A549 (cell line): ENCODE data around the gene TOMM20. TPM values are rescaled to one million over a fixed set of nuclear protein-coding genes. Genes with fewer than 3 reads are reported as not detected.

Experiments
- ATAC-seq, 2 experiments: fragments of 200-7000 bp in 1 of 2; fragments of >200 bp in 1 of 2; cut with Nextera tagmentation in 1 of 2; cut with Tn5 transposase in 1 of 2; 3 replicates each; pipeline versions ENCODE4 v1.8.0 to v1.9.1; 2018 to 2020; ENCODE audit warnings: mild to moderate bottlenecking in 1 of 2, moderate library complexity in 1 of 2
- CTCF ChIA-PET: fragments of 300-600 bp; sonication (Branson Sonifier 250); formaldehyde crosslinking; extraction: SDS; loops from one replicate; lab custom pipeline; 2021; ENCODE audit warnings: antibody characterized with exemption, inconsistent platforms; lab: Yijun Ruan, JAX
- POLR2A ChIA-PET: fragments of 350-600 bp; formaldehyde crosslinking; extraction: SDS; loops from one replicate; lab custom pipeline; 2021; ENCODE audit warnings: antibody characterized with exemption, inconsistent platforms; lab: Yijun Ruan, JAX
- DNase-seq, 2 experiments: peaks; one replicate each; pipeline versions ENCODE4 v3.0.0 to v3.0.0-alpha.2; 2011 to 2016; ENCODE audit warnings: low read depth in 1 of 2, low spot score in 1 of 2
- FAIRE-seq: peaks from 2 replicates; lab custom pipeline; 2011; peaks lifted over from hg19 to GRCh38; lab: Jason Lieb, UNC
- H3K27ac ChIP-seq, 2 experiments: fragments of >200 bp; sonication (Bioruptor Twin); formaldehyde crosslinking; 3 replicates each; pipeline ENCODE4 v1.5.1; 2016 to 2017
- H3K4me1 ChIP-seq: fragments of >200 bp; sonication (Bioruptor Twin); formaldehyde crosslinking; 3 replicates; pipeline ENCODE4 v1.6.1; 2016
- H3K4me2 ChIP-seq: fragments of >200 bp; sonication (Bioruptor Twin); formaldehyde crosslinking; 3 replicates; pipeline ENCODE4 v1.6.1; 2016
- H3K4me3 ChIP-seq: fragments of >200 bp; sonication (Bioruptor Twin); formaldehyde crosslinking; 3 replicates; pipeline ENCODE4 v1.5.1; 2016
- H3K9me3 ChIP-seq: fragments of >200 bp; sonication (Bioruptor Twin); formaldehyde crosslinking; 3 replicates; pipeline ENCODE4 v1.6.1; 2016
- BHLHE40 ChIP-seq: IDR thresholded peaks from 2 replicates; pipeline ENCODE4 v1.6.1; 2012; ENCODE audit warnings: low read depth, low read length, inconsistent platforms
- CHD2 ChIP-seq: fragments of 150-350 bp; IDR thresholded peaks from 2 replicates; pipeline ENCODE4 v1.6.1; 2014; ENCODE audit warnings: low read length; ENCODE audit not compliant: partially characterized antibody
- EHF ChIP-seq: fragments of 250-450 bp; sonication (Bioruptor Pico); IDR thresholded peaks from 2 replicates; pipeline ENCODE4 v1.5.0; 2020; ENCODE audit warnings: mild to moderate bottlenecking
- ESRRA ChIP-seq: fragments of 150-350 bp; IDR thresholded peaks from 2 replicates; pipeline ENCODE4 v1.6.1; 2014; ENCODE audit warnings: mild to moderate bottlenecking, low read length, borderline replicate concordance
- FOSL2 ChIP-seq, 2 experiments: fragments of 450-650 bp in 1 of 2; fragments of >200 bp in 1 of 2; sonication (Bioruptor Twin) in 1 of 2; formaldehyde crosslinking; IDR thresholded peaks; 2 replicates each; pipeline versions ENCODE4 v1.5.0 to v1.6.1; 2016 to 2020; ENCODE audit warnings: mild to moderate bottlenecking in 1 of 2, moderate library complexity in 1 of 2
- FOXS1 ChIP-seq: fragments of 250-450 bp; sonication (Bioruptor Pico); IDR thresholded peaks from 2 replicates; pipeline ENCODE4 v1.5.0; 2020; ENCODE audit warnings: mild to moderate bottlenecking, moderate library complexity
- HDAC2 ChIP-seq: fragments of 200-600 bp; sonication (generic); IDR thresholded peaks from 2 replicates; pipeline ENCODE4 v1.6.1; 2016
- HOXA7 ChIP-seq: fragments of 250-450 bp; sonication (Bioruptor Pico); IDR thresholded peaks from 2 replicates; pipeline ENCODE4 v1.5.0; 2020; ENCODE audit warnings: mild to moderate bottlenecking, moderate library complexity
- HOXB13 ChIP-seq: fragments of 250-450 bp; sonication (Bioruptor Pico); IDR thresholded peaks from 2 replicates; pipeline ENCODE4 v1.5.0; 2020; ENCODE audit warnings: low read depth, mild to moderate bottlenecking, moderate library complexity
- HOXB5 ChIP-seq: fragments of 250-450 bp; sonication (Bioruptor Pico); IDR thresholded peaks from 2 replicates; pipeline ENCODE4 v1.5.0; 2020; ENCODE audit warnings: mild to moderate bottlenecking, moderate library complexity
- MAZ ChIP-seq: fragments of 150-350 bp; IDR thresholded peaks from 2 replicates; pipeline ENCODE4 v1.6.1; 2014; ENCODE audit warnings: antibody characterized with exemption, low read depth, low read length, borderline replicate concordance
- MYC ChIP-seq: IDR thresholded peaks from 2 replicates; pipeline ENCODE4 v1.6.1; 2012; ENCODE audit warnings: mild to moderate bottlenecking, inconsistent platforms, low read length, improper control_type of control experiment, borderline replicate concordance
- NPAS2 ChIP-seq: fragments of 250-450 bp; sonication (Bioruptor Pico); IDR thresholded peaks from 2 replicates; pipeline ENCODE4 v1.8.0; 2022; ENCODE audit warnings: mild to moderate bottlenecking, moderate library complexity, borderline replicate concordance
- RAD21 ChIP-seq, 2 experiments: fragments of >200 bp in 1 of 2; sonication (Bioruptor Twin) in 1 of 2; formaldehyde crosslinking in 1 of 2; IDR thresholded peaks in 1 of 2; conservative IDR thresholded peaks in 1 of 2; 2 replicates in 1 of 2; 3 replicates in 1 of 2; pipeline ENCODE4 v1.6.1; 2012 to 2018; ENCODE audit warnings: inconsistent platforms in 1 of 2
- RARB ChIP-seq: fragments of 250-450 bp; sonication (Bioruptor Pico); IDR thresholded peaks from 2 replicates; pipeline ENCODE4 v1.8.0; 2021; ENCODE audit warnings: mild to moderate bottlenecking, moderate library complexity
- RCOR1 ChIP-seq: fragments of 150-350 bp; IDR thresholded peaks from 2 replicates; pipeline ENCODE4 v1.6.1; 2014; ENCODE audit warnings: antibody characterized with exemption, low read length, low read depth
- SMC3 ChIP-seq: fragments of >200 bp; sonication (Bioruptor Twin); formaldehyde crosslinking; IDR thresholded peaks from 3 replicates; pipeline ENCODE4 v1.6.1; 2018; ENCODE audit warnings: inconsistent platforms
- TFCP2L1 ChIP-seq: fragments of 250-450 bp; sonication (Bioruptor Pico); IDR thresholded peaks from 2 replicates; pipeline ENCODE4 v1.5.0; 2021; ENCODE audit warnings: mild to moderate bottlenecking
- ZNF302 ChIP-seq: fragments of 250-450 bp; sonication (Bioruptor Pico); IDR thresholded peaks from 2 replicates; pipeline ENCODE4 v1.9.0; 2021; ENCODE audit warnings: inconsistent platforms, mild to moderate bottlenecking, moderate library complexity
- ZSCAN20 ChIP-seq: fragments of 250-450 bp; sonication (Bioruptor Pico); IDR thresholded peaks from 2 replicates; pipeline ENCODE4 v1.8.0; 2022; ENCODE audit warnings: mild to moderate bottlenecking, moderate library complexity
- WGBS: methylation state at CpG from one replicate; pipeline ENCODE4 v1.1.6; 2017; ENCODE audit errors: missing lambda C conversion rate; 5-methylcytosine and 5-hydroxymethylcytosine counted together
- polyA plus RNA-seq, 4 experiments: library from polyadenylated mRNA; depleted of rRNA in 3 of 4; stranded (reverse); fragments of >200 nt; fragmentation: RNase III in 1 of 4; extraction: RNeasy Plus Mini Kit Qiagen cat#74134 plus additional on column Dnase treatment in 1 of 4; gene quantifications; 2 replicates in 3 of 4; 3 replicates in 1 of 4; pipeline ENCODE4 v1.2.3, GENCODE V29; 2011 to 2017
- TF ChIP-seq, protein P1 (sequence below): fragments of >200 bp; sonication (Bioruptor Twin); formaldehyde crosslinking; IDR thresholded peaks from 3 replicates; pipeline ENCODE4 v1.5.1; 2016
- TF ChIP-seq, protein P2 (sequence below): IDR thresholded peaks from 2 replicates; pipeline ENCODE4 v1.6.1; 2012
- TF ChIP-seq, protein P3 (sequence below): IDR thresholded peaks from 2 replicates; pipeline ENCODE4 v1.6.1; 2012; ENCODE audit warnings: low read depth, borderline replicate concordance
- TF ChIP-seq, protein P4 (sequence below): fragments of >200 bp; sonication (Bioruptor Twin); formaldehyde crosslinking; IDR thresholded peaks from 3 replicates; pipeline ENCODE4 v1.6.1; 2016
- TF ChIP-seq, protein P5 (sequence below): fragments of >200 bp; sonication (Bioruptor Twin); formaldehyde crosslinking; IDR thresholded peaks from 2 replicates; pipeline ENCODE4 v1.6.1; 2016

TOMM20 gene
- polyA plus RNA-seq, 2 of the 4 experiments (the other 2 are of a cell fraction) = 112 to 122 TPM

DNA sequence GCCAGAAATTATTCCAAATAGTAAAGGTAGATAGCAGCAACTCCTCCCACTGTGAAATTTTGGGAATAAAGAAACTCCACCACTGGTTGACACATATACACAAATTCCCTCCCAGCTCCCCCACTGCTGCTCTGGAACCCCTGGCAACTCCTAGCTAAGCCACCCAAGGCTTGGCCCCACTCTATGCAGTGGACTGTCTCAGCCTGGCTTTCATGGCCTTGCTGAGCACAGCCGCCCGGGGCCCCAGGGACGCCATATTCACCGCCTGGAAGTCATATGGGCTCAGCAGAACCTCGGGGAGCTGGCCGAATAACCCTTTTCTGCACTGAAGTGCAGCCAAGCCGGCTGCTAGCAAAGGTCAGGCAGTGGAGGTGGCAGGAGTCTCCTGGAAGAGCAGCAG, 47.8 kb upstream of the TOMM20 start:
- FAIRE-seq = no peak
- H3K4me1 ChIP-seq = no peaks in the 10 kb centered on the region
- no peak for DNase-seq
- ATAC-seq = no peak
- H3K4me2 ChIP-seq = no peak overlapping the region
- TF ChIP-seq RCOR1 = no peak
- no peak for TF ChIP-seq RAD21 (conservative IDR thresholded peaks at IDR 0.05 in 1 of 2, IDR thresholded peaks at IDR 0.05 in 1 of 2)
- no peak for TF ChIP-seq HOXA7 (CRISPR knock-in tag)
- TF ChIP-seq MAZ = no peak
- TF ChIP-seq ZSCAN20 (CRISPR knock-in tag) = no peak
- no peak for TF ChIP-seq RARB
- TF ChIP-seq, protein P1, sequence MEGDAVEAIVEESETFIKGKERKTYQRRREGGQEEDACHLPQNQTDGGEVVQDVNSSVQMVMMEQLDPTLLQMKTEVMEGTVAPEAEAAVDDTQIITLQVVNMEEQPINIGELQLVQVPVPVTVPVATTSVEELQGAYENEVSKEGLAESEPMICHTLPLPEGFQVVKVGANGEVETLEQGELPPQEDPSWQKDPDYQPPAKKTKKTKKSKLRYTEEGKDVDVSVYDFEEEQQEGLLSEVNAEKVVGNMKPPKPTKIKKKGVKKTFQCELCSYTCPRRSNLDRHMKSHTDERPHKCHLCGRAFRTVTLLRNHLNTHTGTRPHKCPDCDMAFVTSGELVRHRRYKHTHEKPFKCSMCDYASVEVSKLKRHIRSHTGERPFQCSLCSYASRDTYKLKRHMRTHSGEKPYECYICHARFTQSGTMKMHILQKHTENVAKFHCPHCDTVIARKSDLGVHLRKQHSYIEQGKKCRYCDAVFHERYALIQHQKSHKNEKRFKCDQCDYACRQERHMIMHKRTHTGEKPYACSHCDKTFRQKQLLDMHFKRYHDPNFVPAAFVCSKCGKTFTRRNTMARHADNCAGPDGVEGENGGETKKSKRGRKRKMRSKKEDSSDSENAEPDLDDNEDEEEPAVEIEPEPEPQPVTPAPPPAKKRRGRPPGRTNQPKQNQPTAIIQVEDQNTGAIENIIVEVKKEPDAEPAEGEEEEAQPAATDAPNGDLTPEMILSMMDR = no peak
- TF ChIP-seq ZNF302 (CRISPR knock-in tag) = no peak
- no peak for TF ChIP-seq CHD2
- no peak for TF ChIP-seq FOXS1 (CRISPR knock-in tag)
- 86% methylated on average over 7 of the region's 7 CpGs for WGBS
- ChIA-PET CTCF (interaction anchor here (0.6 kb wide), 1 partner anchor 428 kb away, joined by 4 read pairs; no protein-coding TSS in a partner anchor), POLR2A (no interaction called here)
- H3K9me3 ChIP-seq = no peaks in the 10 kb centered on the region
- no peak overlapping the region for H3K27ac ChIP-seq
- no peak overlapping the region for H3K4me3 ChIP-seq

DNA sequence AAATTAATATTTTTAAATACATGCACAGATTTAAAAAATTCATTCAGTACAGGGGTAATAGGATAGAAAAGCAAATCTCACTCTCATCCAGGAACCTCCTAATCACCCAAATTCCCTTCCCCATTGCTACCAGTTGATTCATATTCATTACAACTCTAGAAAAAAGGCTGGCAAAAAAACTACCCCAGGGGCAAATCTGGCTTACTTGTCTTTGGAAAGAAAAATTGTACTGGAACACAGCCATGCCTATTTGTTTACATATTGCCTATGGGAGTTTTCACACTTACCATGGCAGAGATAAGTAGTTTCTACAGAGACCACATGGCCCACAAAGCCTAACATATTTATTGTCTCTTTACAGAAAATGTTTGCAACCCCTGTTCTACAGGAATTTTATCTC, 41.3 kb upstream of the TOMM20 start:
- Histone ChIP-seq H3K4me1 (no peaks in the 10 kb centered on the region), H3K4me2 (no peak overlapping the region), H3K4me3 (no peak overlapping the region), H3K27ac (no peak overlapping the region), H3K9me3 (no peaks in the 10 kb centered on the region)
- no peak for TF ChIP-seq BHLHE40
- TF ChIP-seq, protein P2, sequence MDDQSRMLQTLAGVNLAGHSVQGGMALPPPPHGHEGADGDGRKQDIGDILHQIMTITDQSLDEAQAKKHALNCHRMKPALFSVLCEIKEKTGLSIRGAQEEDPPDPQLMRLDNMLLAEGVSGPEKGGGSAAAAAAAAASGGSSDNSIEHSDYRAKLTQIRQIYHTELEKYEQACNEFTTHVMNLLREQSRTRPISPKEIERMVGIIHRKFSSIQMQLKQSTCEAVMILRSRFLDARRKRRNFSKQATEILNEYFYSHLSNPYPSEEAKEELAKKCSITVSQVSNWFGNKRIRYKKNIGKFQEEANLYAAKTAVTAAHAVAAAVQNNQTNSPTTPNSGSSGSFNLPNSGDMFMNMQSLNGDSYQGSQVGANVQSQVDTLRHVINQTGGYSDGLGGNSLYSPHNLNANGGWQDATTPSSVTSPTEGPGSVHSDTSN = no peak
- TF ChIP-seq ESRRA = no peak
- TF ChIP-seq EHF (CRISPR knock-in tag) = no peak
- TF ChIP-seq FOXS1 (CRISPR knock-in tag) = no peak
- TF ChIP-seq MAZ = no peak
- no peak for TF ChIP-seq SMC3
- TF ChIP-seq HOXB13 (CRISPR knock-in tag) = no peak
- TF ChIP-seq FOSL2 (IDR thresholded peaks at IDR 0.05) = no peak
- TF ChIP-seq FOSL2 (CRISPR knock-in tag; IDR thresholded peaks at IDR 0.05) = no peak
- TF ChIP-seq MYC = no peak
- FAIRE-seq = no peak
- DNase-seq = no peak
- CTCF ChIA-PET = no interaction called here
- POLR2A ChIA-PET = no interaction called here
- ATAC-seq = no peak

DNA sequence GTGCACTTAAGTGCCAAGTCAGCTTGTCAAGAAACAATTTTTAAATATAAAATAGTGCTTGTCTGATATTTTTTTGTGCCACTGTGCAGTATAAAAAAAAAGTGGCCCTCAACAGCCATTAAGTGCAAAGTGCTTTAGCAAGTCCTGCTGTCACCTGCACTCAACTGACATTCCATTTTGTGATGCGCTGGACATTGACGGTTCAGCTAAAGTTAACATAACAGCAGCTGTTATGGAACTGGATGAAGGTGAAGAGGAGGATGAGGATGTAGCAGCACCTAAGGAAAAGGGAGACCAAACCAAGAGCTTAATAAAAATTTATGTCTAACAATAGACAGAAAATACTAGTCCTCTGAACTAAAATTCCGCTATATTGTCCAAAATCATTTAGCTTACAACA, 39.7 kb upstream of the TOMM20 start:
- FAIRE-seq = no peak
- ChIA-PET POLR2A (no interaction called here), CTCF (interaction anchor here (0.6 to 1.7 kb wide), 2 partner anchors 21 to 247 kb away, joined by 3 to 5 read pairs; no protein-coding TSS in a partner anchor)
- H3K9me3 ChIP-seq = no peaks in the 10 kb centered on the region
- H3K4me1 ChIP-seq = no peaks in the 10 kb centered on the region
- WGBS = 96% methylated on average over 3 of the region's 3 CpGs
- no peak for DNase-seq
- TF ChIP-seq, protein P3, sequence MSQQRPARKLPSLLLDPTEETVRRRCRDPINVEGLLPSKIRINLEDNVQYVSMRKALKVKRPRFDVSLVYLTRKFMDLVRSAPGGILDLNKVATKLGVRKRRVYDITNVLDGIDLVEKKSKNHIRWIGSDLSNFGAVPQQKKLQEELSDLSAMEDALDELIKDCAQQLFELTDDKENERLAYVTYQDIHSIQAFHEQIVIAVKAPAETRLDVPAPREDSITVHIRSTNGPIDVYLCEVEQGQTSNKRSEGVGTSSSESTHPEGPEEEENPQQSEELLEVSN = no peak
- TF ChIP-seq, protein P4, sequence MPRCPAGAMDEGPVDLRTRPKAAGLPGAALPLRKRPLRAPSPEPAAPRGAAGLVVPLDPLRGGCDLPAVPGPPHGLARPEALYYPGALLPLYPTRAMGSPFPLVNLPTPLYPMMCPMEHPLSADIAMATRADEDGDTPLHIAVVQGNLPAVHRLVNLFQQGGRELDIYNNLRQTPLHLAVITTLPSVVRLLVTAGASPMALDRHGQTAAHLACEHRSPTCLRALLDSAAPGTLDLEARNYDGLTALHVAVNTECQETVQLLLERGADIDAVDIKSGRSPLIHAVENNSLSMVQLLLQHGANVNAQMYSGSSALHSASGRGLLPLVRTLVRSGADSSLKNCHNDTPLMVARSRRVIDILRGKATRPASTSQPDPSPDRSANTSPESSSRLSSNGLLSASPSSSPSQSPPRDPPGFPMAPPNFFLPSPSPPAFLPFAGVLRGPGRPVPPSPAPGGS = no peak
- TF ChIP-seq CHD2 = no peak
- TF ChIP-seq HOXB5 (CRISPR knock-in tag) = no peak
- no peak for TF ChIP-seq RAD21 (conservative IDR thresholded peaks at IDR 0.05 in 1 of 2, IDR thresholded peaks at IDR 0.05 in 1 of 2)
- TF ChIP-seq HDAC2 = no peak
- no peak for TF ChIP-seq TFCP2L1 (CRISPR knock-in tag)
- TF ChIP-seq NPAS2 = no peak
- no peak for TF ChIP-seq MAZ
- no peak for TF ChIP-seq RARB
- TF ChIP-seq BHLHE40 = no peak
- TF ChIP-seq, protein P5, sequence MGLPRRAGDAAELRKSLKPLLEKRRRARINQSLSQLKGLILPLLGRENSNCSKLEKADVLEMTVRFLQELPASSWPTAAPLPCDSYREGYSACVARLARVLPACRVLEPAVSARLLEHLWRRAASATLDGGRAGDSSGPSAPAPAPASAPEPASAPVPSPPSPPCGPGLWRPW = no peak
- no peak for TF ChIP-seq FOXS1 (CRISPR knock-in tag)
- ATAC-seq = no peak
- no peak overlapping the region for H3K4me2 ChIP-seq
- H3K27ac ChIP-seq = no peak overlapping the region
- H3K4me3 ChIP-seq = no peak overlapping the region
